ENCODE measurements around the gene ABCB4. TPM values are rescaled to one million over a fixed set of nuclear protein-coding genes. Genes with fewer than 3 reads are reported as not detected.

The ABCB4 gene
- total and polyA plus RNA-seq, 2 of the 8 experiments (the other 6 are each of a cell fraction or from before 2014, with no cell fraction given): 0.54 to 0.60 TPM

DNA sequence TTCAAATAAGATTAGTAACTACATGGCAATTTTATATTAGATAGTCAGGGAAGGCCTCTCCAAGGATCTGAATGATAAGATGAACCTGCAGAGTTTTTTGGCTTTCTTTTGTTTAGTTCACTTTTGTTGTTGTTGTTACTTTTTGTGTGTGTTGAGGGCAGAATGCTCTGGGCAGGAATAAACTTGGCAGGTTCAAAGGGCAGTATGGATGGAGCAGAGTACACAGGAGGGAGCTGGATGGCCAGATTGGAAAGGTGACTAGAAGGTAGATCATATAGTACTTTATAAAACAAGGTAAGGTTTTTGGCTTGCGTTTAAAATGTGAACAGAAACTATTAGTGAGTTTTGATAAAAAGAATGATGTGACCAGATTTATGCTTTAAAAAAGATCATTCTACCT lies 112.1 kb downstream of the ABCB4 start (continued):
- TF ChIP-seq JUN (IDR thresholded peaks at IDR 0.05; ENCODE audit: low read depth, low read length): no peak
- no peak for TF ChIP-seq KDM1A (IDR thresholded peaks at IDR 0.05; ENCODE audit: borderline replicate concordance, low read length)
- TF ChIP-seq, protein P1, sequence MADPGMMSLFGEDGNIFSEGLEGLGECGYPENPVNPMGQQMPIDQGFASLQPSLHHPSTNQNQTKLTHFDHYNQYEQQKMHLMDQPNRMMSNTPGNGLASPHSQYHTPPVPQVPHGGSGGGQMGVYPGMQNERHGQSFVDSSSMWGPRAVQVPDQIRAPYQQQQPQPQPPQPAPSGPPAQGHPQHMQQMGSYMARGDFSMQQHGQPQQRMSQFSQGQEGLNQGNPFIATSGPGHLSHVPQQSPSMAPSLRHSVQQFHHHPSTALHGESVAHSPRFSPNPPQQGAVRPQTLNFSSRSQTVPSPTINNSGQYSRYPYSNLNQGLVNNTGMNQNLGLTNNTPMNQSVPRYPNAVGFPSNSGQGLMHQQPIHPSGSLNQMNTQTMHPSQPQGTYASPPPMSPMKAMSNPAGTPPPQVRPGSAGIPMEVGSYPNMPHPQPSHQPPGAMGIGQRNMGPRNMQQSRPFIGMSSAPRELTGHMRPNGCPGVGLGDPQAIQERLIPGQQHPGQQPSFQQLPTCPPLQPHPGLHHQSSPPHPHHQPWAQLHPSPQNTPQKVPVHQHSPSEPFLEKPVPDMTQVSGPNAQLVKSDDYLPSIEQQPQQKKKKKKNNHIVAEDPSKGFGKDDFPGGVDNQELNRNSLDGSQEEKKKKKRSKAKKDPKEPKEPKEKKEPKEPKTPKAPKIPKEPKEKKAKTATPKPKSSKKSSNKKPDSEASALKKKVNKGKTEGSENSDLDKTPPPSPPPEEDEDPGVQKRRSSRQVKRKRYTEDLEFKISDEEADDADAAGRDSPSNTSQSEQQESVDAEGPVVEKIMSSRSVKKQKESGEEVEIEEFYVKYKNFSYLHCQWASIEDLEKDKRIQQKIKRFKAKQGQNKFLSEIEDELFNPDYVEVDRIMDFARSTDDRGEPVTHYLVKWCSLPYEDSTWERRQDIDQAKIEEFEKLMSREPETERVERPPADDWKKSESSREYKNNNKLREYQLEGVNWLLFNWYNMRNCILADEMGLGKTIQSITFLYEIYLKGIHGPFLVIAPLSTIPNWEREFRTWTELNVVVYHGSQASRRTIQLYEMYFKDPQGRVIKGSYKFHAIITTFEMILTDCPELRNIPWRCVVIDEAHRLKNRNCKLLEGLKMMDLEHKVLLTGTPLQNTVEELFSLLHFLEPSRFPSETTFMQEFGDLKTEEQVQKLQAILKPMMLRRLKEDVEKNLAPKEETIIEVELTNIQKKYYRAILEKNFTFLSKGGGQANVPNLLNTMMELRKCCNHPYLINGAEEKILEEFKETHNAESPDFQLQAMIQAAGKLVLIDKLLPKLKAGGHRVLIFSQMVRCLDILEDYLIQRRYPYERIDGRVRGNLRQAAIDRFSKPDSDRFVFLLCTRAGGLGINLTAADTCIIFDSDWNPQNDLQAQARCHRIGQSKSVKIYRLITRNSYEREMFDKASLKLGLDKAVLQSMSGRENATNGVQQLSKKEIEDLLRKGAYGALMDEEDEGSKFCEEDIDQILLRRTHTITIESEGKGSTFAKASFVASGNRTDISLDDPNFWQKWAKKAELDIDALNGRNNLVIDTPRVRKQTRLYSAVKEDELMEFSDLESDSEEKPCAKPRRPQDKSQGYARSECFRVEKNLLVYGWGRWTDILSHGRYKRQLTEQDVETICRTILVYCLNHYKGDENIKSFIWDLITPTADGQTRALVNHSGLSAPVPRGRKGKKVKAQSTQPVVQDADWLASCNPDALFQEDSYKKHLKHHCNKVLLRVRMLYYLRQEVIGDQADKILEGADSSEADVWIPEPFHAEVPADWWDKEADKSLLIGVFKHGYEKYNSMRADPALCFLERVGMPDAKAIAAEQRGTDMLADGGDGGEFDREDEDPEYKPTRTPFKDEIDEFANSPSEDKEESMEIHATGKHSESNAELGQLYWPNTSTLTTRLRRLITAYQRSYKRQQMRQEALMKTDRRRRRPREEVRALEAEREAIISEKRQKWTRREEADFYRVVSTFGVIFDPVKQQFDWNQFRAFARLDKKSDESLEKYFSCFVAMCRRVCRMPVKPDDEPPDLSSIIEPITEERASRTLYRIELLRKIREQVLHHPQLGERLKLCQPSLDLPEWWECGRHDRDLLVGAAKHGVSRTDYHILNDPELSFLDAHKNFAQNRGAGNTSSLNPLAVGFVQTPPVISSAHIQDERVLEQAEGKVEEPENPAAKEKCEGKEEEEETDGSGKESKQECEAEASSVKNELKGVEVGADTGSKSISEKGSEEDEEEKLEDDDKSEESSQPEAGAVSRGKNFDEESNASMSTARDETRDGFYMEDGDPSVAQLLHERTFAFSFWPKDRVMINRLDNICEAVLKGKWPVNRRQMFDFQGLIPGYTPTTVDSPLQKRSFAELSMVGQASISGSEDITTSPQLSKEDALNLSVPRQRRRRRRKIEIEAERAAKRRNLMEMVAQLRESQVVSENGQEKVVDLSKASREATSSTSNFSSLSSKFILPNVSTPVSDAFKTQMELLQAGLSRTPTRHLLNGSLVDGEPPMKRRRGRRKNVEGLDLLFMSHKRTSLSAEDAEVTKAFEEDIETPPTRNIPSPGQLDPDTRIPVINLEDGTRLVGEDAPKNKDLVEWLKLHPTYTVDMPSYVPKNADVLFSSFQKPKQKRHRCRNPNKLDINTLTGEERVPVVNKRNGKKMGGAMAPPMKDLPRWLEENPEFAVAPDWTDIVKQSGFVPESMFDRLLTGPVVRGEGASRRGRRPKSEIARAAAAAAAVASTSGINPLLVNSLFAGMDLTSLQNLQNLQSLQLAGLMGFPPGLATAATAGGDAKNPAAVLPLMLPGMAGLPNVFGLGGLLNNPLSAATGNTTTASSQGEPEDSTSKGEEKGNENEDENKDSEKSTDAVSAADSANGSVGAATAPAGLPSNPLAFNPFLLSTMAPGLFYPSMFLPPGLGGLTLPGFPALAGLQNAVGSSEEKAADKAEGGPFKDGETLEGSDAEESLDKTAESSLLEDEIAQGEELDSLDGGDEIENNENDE (IDR thresholded peaks at IDR 0.05; ENCODE audit: insufficient replicate concordance, low read length): no peak
- no peak for TF ChIP-seq SP2 (IDR thresholded peaks at IDR 0.05; ENCODE audit: low read length)
